Measurements from ENCODE around the gene DPH5. TPM values are rescaled to one million over a fixed set of nuclear protein-coding genes. Genes with fewer than 3 reads are reported as not detected.
A peak's percentile ranks its signal among the peaks of the same experiment; 100 is the strongest.
"Not testable (repeated sequence)": the region's sequence is repeated elsewhere in the genome, so short reads cannot be mapped to it uniquely, and the experiment has no call there.

DPH5 gene, protein sequence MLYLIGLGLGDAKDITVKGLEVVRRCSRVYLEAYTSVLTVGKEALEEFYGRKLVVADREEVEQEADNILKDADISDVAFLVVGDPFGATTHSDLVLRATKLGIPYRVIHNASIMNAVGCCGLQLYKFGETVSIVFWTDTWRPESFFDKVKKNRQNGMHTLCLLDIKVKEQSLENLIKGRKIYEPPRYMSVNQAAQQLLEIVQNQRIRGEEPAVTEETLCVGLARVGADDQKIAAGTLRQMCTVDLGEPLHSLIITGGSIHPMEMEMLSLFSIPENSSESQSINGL
- 24.6 and 26.5 TPM in 2 replicates for total RNA-seq (2014; rRNA removed; shearing (Covaris generic))

DNA sequence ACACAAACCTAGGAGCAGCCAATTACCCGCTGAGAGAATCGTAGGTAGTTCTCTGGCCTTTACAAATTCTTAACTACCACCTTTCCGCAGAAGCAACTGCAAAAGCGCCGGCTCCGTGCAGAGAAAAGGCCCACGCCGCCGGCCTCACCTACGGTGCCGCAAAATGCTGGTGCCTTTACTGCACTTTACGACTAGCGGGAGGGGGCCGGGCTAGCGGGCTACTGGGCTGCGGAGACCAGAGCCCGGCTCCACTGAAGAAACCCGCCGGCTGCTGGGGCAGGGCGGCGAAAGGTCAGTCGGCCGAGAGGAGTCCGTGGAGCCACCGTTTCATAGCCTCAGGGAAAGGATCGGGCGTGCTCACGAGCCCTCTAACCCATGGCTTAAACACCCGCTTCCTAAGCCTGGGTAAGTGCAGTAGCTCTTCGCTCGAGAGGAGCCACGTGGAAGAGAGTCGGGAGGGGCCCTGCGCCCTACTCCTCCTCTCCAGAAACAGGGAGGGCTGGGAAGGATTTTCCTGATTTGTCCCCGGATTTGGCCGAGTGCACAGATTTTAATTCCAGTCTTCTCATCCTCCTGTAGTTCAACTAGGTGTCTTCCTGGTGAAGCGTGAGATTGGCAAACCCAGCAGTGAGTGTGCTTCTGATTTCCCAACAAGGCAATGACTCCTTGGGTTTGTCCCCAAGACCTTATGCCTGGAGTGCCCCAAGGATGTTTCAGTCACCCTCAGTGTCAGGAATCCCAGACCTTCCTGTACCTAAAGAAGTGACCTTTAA, at the start of gene DPH5:
DPH5 (minus strand) TSS at position 128 of the 773 bp plus-strand sequence. CDS start 341 bp downstream, outside the sequence.
- Histone ChIP-seq H3K4me3 (peak within 1 kb of the TSS; percentile 57), H3K4me1 (replicated peaks) (peaks cover 9% of the 10 kb centered on the region), H3K27ac (peak within 1 kb of the TSS; percentile 40), H3K27me3 (replicated peaks) (no peaks in the 10 kb centered on the region), H3K36me3 (0 out of 2 replicates have a peak, but pooled peaks cover 7% of the 10 kb centered on the region), H3K9me3 (replicated peaks) (no peaks in the 10 kb centered on the region)
- DNase-seq (ENCODE audit: low read depth in 1 of 2, low spot score in 2 of 2) = peak; percentile 92 to 93

GRCh38 chr1:101073836-101074235, 48.3 kb upstream of the DPH5 start:
- H3K4me3 ChIP-seq = no peak overlapping the region
- no peaks in the 10 kb centered on the region for H3K36me3 ChIP-seq
- H3K4me1 ChIP-seq (replicated peaks) = no peaks in the 10 kb centered on the region
- no peak overlapping the region for H3K27ac ChIP-seq
- H3K9me3 ChIP-seq (replicated peaks) = no peaks in the 10 kb centered on the region
- DNase-seq (ENCODE audit: low read depth in 1 of 2, low spot score in 2 of 2) = no peak
- no peaks in the 10 kb centered on the region for H3K27me3 ChIP-seq (replicated peaks)

DNA sequence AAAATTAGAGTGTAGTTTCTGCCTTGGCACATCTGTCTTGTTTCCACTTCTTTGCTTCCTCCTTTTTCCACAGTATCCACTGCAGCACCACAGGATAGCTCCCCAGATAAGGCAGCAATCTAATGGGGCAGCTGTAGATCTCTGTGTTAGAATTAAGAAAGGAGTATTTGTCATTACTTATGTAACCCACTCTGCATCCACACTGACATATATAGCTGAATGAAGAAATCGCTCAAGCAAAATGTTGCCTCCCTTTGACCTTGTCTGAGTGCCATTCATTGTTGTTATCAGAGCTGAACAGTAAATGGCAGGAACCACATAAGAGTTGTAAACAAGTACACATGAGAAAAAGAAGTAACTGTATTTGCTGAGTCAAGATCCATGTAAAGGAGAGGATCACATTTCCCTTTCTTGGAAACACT, 45.9 kb upstream of the DPH5 start:
- DNase-seq (ENCODE audit: low read depth in 1 of 2, low spot score in 2 of 2) = no peak
- H3K9me3 ChIP-seq (replicated peaks) = no peaks in the 10 kb centered on the region
- H3K27me3 ChIP-seq (replicated peaks) = no peaks in the 10 kb centered on the region
- H3K36me3 ChIP-seq = no peaks in the 10 kb centered on the region
- H3K4me3 ChIP-seq = no peak overlapping the region
- H3K27ac ChIP-seq = no peak overlapping the region
- no peaks in the 10 kb centered on the region for H3K4me1 ChIP-seq (replicated peaks)

DNA sequence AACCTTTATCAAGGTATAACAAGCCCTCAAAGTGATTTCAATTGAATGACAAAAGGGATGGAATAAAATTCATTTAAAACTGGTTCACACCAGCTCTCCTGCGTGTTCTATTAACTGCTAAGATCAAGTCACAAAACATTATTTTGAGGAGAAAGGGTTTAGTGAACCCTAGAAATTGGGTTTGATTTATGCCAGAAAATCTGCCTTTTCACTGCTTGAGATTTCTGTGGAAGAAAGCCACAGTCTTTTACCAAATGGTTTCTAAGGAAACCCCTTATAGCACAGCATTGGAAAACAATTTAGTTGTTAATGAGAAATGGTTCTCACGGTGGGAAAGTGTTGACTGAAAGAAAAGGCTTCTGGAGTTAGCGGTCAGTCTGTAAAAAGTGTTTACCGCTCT, 43.6 kb upstream of the DPH5 start:
- Histone ChIP-seq H3K36me3 (no peaks in the 10 kb centered on the region), H3K9me3 (replicated peaks) (no peaks in the 10 kb centered on the region), H3K4me1 (replicated peaks) (no peaks in the 10 kb centered on the region), H3K27ac (no peak overlapping the region), H3K4me3 (no peak overlapping the region), H3K27me3 (replicated peaks) (no peaks in the 10 kb centered on the region)
- no peak for DNase-seq (ENCODE audit: low read depth in 1 of 2, low spot score in 2 of 2)

- H3K27ac ChIP-seq; H3K27me3 ChIP-seq (replicated peaks); H3K4me3 ChIP-seq; H3K36me3 ChIP-seq; H3K4me1 ChIP-seq (replicated peaks); H3K9me3 ChIP-seq (replicated peaks); DNase-seq (ENCODE audit: low read depth in 1 of 2, low spot score in 2 of 2): not testable (repeated sequence)
These were observed 41.4 kb upstream of the DPH5 start for GRCh38 chr1:101066937-101067335.

- Histone ChIP-seq H3K4me1 (replicated peaks) (no peaks in the 10 kb centered on the region), H3K27me3 (replicated peaks) (no peaks in the 10 kb centered on the region), H3K9me3 (replicated peaks) (no peaks in the 10 kb centered on the region), H3K27ac (no peak overlapping the region), H3K4me3 (no peak overlapping the region), H3K36me3 (no peaks in the 10 kb centered on the region)
- no peak for DNase-seq (ENCODE audit: low read depth in 1 of 2, low spot score in 2 of 2)
These were observed 40.8 kb upstream of the DPH5 start for GRCh38 chr1:101066260-101066936.

DNA sequence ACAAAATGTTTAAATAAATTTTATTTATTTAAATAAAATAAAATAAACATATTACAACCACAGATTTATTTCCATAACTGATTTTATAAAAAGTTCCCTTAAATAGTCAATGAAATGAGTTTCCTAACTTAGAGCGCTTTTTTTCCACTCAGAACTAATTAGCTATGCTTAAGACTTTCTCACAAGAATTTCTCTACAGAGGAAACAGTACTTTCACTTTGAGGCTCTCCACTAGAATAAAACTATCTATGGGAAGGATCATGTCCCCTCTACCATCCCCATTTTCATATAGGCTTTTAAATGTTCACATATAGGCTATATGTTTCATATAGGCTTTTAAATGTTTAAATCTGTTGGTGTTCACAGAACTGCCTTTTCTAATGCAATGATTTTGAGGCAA, 40.0 kb upstream of the DPH5 start:
- no peaks in the 10 kb centered on the region for H3K27me3 ChIP-seq (replicated peaks)
- H3K4me3 ChIP-seq = no peak overlapping the region
- no peak overlapping the region for H3K27ac ChIP-seq
- no peaks in the 10 kb centered on the region for H3K36me3 ChIP-seq
- no peaks in the 10 kb centered on the region for H3K9me3 ChIP-seq (replicated peaks)
- H3K4me1 ChIP-seq (replicated peaks) = no peaks in the 10 kb centered on the region
- no peak for DNase-seq (ENCODE audit: low read depth in 1 of 2, low spot score in 2 of 2)

- Histone ChIP-seq H3K27me3 (replicated peaks) (no peaks in the 10 kb centered on the region), H3K4me3 (no peak overlapping the region), H3K9me3 (replicated peaks) (no peaks in the 10 kb centered on the region), H3K36me3 (no peaks in the 10 kb centered on the region), H3K4me1 (replicated peaks) (no peaks in the 10 kb centered on the region), H3K27ac (no peak overlapping the region)
- DNase-seq (ENCODE audit: low read depth in 1 of 2, low spot score in 2 of 2) = no peak
These were observed 39.1 kb upstream of the DPH5 start for GRCh38 chr1:101064697-101065096.

DNA sequence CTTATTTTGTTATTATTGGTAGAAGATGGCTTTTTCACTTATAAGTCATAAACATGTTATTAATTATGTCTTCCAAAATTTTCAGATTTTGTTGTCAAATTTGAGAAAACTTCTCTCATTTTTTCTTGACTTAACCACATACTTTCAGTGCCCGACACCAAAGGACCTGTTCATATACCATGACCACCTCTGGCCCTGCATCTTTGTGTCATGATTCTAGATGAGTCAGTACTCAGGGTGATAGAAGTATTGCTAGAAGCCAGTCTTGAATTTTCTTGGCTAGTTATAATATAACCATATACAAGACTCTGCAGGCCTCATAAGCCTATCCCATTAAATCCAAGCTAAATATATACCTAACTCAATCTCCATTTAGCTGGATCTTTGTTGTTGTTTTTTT, 35.4 kb upstream of the DPH5 start:
- no peak for DNase-seq (ENCODE audit: low read depth in 1 of 2, low spot score in 2 of 2)
- Histone ChIP-seq H3K9me3 (replicated peaks) (no peaks in the 10 kb centered on the region), H3K27ac (no peak overlapping the region)

DNA sequence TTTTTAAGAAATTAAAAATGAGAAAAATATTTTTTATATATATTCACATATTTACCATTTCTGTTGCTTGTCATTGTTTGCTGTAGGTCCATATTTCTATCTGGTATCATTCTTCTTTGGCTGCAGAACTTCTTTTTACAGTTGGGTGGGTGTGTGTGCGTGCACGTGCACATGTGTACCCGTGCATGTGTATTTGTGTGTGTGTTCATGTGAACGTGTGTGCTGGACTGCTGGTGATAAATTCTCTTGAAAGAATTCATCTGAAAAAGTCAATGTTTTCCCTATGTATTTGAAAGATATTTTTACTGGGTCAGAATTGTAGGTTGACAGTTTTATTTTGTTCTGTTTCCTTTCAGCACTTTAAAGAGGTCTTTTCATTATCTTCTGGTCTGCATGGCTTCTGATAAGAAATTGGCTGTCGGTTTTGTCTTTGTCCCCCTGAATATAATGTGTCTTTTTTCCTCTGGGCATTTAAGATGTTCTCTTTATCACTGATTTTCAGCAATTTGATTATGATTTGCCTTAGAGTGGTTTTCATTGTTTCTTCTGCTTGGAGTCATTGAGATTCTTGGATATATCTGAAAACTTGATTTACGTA, 34.5 kb upstream of the DPH5 start:
- Histone ChIP-seq H3K27me3 (replicated peaks) (no peaks in the 10 kb centered on the region), H3K27ac (no peak overlapping the region), H3K4me1 (replicated peaks) (no peaks in the 10 kb centered on the region), H3K9me3 (replicated peaks) (no peaks in the 10 kb centered on the region), H3K4me3 (no peak overlapping the region), H3K36me3 (no peaks in the 10 kb centered on the region)
- no peak for DNase-seq (ENCODE audit: low read depth in 1 of 2, low spot score in 2 of 2)

More for the DNA sequence above, 35.4 kb upstream of the DPH5 start:
- Histone ChIP-seq H3K4me1 (replicated peaks) (no peaks in the 10 kb centered on the region), H3K27me3 (replicated peaks) (no peaks in the 10 kb centered on the region), H3K36me3 (no peaks in the 10 kb centered on the region), H3K4me3 (no peak overlapping the region)

- H3K4me1 ChIP-seq (replicated peaks) = no peaks in the 10 kb centered on the region
- DNase-seq (ENCODE audit: low read depth in 1 of 2, low spot score in 2 of 2) = no peak
- no peaks in the 10 kb centered on the region for H3K27me3 ChIP-seq (replicated peaks)
- no peak overlapping the region for H3K4me3 ChIP-seq
- no peaks in the 10 kb centered on the region for H3K9me3 ChIP-seq (replicated peaks)
- no peaks in the 10 kb centered on the region for H3K36me3 ChIP-seq
- H3K27ac ChIP-seq = no peak overlapping the region
These were observed 30.0 kb upstream of the DPH5 start for GRCh38 chr1:101055623-101056022.

GRCh38 chr1:101051688-101052638, 26.4 kb upstream of the DPH5 start:
- H3K4me3 ChIP-seq = no peak overlapping the region
- H3K4me1 ChIP-seq (replicated peaks) = no peaks in the 10 kb centered on the region
- no peak for DNase-seq (ENCODE audit: low read depth in 1 of 2, low spot score in 2 of 2)

DNA sequence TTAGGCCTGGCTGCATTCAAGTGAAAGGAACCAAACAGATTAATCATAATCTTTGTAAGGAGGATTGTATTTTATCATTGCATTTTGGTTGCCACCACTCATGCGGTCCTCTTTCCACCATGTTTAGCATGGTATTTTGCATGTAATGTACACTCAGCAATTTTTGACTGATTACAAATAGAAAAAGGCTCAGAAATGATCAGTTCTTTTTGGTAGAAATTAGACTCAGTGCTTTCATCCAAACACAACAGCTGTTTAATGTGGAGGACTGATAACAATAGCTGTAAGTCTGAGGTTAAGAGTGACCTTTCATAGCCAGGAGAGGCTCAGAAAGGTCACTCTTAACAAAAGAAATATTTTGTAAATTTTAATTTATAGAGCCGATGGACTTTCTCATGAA, 25.3 kb upstream of the DPH5 start:
- Histone ChIP-seq H3K9me3 (replicated peaks) (no peaks in the 10 kb centered on the region), H3K27me3 (replicated peaks) (no peaks in the 10 kb centered on the region), H3K36me3 (no peaks in the 10 kb centered on the region), H3K27ac (no peak overlapping the region), H3K4me1 (replicated peaks) (no peaks in the 10 kb centered on the region), H3K4me3 (no peak overlapping the region)
- no peak for DNase-seq (ENCODE audit: low read depth in 1 of 2, low spot score in 2 of 2)

More at GRCh38 chr1:101051688-101052638, 26.4 kb upstream of the DPH5 start:
- H3K9me3 ChIP-seq (replicated peaks) = no peaks in the 10 kb centered on the region
- no peak overlapping the region for H3K27ac ChIP-seq
- no peaks in the 10 kb centered on the region for H3K36me3 ChIP-seq
- no peaks in the 10 kb centered on the region for H3K27me3 ChIP-seq (replicated peaks)
